GM21423 (cell line): ENCODE measurements around the gene HS3ST5.
"Not testable (repeated sequence)": the region's sequence is repeated elsewhere in the genome, so short reads cannot be mapped to it uniquely, and the experiment has no call there.

Experiments used
- ATAC-seq: cut with Tn5 transposase; IDR thresholded peaks from one replicate; pipeline ENCODE4 v1.9.1; 2021; ENCODE audit warnings: mild to moderate bottlenecking, moderate library complexity; ENCODE audit not compliant: unreplicated experiment

Gene HS3ST5

DNA sequence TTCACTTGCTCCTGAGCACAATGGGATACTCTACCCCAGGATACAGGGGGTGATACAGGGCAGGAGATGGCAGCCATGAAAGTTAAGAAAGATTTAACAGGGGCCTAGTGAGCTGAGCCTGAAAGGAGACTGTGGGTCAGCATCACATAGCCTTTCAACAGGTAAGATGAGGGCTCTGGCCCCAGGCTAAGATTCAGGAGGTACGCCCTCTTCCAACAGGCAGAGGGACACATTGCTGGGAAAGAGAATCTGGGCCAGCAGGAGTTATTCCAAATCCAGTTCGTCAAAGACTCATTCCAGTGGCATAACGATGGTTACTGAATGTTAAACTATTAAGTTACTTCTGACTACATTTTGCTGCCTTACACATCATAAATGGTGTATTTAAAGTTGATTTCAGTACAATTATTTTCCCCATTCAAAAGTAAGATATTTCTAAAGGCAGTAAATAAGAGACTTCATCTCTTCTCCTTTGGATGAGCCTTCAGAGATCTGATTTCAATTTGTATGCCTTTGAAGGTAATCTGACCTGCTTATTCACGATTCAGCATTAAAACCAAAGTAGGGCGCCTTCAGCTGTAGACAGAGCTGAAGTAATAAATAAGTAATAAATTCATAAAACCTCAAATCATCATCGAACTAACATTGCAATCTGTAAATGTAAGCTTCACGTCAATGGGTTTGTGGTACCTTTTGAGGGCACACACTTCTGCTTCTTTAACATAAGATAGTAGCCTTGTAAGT lies 62.4 kb downstream of the HS3ST5 start:
- ATAC-seq = no peak

DNA sequence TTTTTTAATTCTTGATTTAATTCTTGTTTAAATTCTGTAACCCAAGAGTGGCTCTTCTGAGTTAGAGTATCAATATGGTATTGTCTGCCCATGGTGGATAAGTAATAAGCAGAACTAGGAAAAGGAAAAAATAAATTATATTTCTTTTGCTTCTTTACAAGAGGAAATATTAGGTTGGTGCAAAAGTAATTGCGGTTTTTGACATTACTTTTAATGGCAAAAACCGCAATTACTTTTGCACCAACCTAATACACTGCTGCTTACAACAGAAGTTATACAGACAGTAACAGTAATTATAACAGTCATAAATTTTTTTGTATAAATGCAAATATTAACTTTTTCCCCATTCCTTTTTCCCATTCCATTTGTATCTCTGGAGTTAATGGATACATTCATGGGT lies 65.6 kb downstream of the HS3ST5 start:
- ATAC-seq = no peak

DNA sequence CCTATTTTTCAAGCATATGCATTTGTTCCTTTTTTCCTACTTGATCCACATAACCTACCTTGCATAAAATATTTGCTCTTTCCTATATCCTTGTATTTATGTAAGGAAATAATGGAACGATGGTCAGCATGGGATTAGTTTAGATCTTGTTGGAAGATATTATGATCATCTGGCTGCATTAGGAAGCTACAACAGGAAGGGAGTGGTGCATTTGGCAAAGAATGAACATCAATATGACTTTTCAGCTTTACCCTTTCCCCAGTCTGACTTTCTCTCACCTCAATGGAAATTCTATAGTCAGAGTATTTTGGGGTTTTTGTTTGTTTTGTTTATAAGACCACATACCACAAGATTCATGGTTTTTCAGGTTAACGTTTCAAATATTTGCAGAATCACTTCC lies 66.0 kb downstream of the HS3ST5 start:
- ATAC-seq = no peak

DNA sequence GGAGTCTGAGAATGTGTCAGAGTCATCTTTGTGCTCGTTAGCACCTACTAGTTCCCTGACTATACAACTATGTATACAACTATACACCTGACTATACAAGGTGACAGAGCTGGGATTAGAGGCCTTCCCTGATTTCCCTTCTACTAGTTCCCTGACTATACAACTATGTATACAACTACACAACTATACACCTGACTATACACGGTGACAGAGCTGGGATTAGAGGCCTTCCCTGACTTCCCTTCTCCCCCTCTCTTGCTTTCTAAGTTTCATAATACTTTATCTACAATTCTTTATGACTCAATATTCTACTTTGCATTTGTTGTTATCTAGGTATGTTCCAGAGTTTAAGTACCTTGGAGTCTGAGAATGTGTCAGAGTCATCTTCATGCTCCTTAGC lies 68.0 kb downstream of the HS3ST5 start:
- no peak for ATAC-seq

DNA sequence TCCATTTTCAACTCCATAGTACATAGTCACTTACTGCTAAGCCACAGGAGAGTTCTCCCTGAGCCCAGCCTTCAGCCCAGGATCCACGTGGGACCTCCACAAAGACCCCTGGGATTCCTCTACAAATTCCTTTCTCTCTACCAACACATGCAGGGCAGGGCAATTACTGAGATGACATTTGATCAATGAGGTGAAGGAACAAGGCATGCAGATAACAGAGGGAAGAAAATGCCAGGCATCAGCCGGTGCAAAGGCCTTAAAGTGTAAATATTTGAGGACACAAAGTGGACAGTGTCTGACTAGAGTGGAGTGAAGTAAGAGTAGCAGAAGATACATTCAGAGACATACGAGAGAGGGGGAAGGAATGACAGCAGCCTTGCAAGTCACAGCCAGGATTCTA lies 70.2 kb downstream of the HS3ST5 start:
- no peak for ATAC-seq

DNA sequence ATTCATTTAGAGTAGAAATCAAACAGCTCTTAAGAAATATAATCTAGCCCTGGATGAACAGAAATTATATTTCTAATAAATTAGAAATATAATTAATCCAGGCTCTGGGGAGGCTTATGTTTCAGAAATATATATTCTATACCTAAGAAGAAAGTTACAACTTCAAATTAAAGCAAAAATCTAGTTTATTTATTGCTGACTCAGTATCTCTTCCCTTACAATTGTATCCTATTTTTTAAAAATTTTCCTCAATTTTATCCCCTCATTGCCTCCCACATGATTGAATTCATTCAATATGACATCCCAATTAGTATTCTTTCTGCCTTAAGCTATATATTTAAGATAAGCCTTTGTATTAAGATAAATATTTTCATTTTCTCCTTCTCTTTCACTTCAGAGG lies 71.4 kb downstream of the HS3ST5 start:
- no peak for ATAC-seq

DNA sequence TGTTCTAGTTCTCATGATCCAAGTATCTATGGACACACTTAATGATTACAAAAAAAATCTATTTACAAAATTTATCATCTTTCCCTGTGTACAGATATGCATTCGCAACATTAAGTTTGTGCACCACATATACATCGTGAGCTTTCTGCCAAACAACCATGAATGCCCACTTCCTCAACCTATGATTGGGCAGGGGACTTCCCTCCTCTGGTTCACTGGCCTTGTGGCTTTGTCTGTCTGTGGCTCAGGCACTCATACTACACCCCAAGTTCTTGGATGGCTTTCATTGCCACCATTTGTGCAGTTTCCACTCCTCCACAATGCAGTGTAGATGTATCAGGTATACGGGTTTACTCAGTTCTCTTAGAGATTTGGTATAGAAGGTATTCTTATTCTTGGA lies 74.9 kb downstream of the HS3ST5 start:
- no peak for ATAC-seq

DNA sequence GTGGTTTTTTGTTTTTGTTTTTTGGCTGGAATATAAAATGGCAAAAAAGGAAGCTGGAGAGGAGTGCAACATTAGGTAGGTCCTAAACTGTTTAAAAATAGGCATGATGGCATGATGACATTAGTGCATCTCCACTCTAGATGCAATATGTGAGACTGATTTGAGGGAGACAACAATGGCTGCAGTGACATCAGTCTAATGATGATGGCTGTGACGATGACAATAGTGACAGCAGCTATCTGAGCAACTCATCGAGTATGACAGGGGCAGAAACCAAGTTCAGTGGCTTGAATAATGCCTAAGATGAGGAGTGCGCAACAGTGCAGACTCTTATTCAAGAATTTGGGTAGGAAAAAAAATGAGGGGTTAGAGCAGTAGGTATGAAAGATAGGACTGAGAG lies 82.0 kb downstream of the HS3ST5 start:
- no peak for ATAC-seq

DNA sequence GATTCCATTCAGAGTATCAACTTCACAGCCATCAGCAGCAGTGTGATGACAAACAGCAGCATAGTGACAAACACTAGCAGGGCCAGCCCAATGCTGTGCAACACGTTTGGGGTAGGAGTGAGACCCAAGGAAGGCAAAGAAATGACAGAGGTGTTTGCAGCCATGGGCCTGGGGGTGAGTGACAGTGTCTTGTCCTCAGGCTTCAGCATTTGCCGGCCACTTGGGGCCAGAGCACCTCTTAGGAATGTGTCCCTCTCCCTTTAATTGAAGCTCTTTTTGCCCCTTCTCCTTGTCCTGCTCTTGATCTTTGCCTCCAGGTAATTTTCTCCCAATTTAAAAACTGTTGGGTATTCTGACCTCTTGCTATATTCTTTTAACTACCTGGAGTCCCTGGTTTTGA lies 84.4 kb downstream of the HS3ST5 start:
- no peak for ATAC-seq

DNA sequence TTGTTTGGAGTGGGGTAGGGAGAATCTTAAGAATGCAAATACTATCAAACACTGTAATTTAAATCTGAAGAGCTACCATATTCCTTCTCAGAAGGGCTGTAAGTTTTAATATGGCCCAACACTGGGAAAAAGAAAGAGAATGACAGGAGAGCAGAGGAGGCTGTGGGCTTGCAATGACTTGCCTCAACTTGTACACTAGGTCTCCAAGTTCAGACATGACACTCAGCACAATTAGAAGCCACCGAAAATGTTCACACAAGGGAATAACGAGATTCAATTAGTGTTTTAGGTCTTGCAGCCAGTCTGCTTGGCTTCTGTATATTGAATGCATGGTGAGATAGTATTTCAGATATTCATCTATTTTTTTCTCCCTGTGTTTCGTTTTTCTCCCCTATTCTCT lies 89.4 kb downstream of the HS3ST5 start:
- no peak for ATAC-seq

DNA sequence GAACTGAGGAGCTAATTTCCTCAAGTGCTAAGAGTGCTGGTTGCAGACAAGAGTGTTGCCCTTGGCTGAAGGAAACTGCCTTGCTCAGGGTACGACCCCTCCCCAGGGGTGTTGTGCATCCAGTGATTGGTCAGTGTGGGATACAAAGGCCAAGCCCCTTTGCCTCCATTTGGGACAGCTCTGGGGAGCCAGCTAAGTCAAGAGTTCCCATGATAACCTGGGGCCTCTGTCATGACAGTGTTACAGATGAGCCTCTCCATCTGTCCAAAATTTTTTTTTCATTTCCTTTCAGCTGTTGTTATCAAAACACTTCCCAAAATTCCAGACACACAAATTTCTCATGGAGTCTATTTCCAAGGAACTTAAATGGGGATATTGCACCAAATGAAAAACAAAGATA lies 93.3 kb downstream of the HS3ST5 start:
- ATAC-seq = no peak

DNA sequence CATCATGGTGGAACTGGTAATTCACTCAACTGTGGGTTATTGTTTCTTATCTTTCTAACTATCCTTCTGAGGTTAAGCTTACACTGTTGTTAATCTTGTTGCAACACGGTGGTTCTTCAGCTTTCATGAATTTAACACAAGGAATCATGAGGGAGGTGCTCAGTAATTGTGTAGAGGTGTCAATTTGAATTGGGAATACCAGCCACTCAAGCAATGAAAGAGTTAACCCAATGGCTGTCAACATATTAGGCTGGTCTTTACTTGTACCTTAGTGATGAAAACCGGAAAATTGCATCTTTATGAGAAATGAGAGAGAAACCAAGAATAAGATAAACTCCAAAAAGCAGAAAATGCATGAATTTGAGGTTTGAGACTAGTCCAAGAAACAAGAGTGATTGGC lies 95.7 kb downstream of the HS3ST5 start:
- ATAC-seq = no peak

DNA sequence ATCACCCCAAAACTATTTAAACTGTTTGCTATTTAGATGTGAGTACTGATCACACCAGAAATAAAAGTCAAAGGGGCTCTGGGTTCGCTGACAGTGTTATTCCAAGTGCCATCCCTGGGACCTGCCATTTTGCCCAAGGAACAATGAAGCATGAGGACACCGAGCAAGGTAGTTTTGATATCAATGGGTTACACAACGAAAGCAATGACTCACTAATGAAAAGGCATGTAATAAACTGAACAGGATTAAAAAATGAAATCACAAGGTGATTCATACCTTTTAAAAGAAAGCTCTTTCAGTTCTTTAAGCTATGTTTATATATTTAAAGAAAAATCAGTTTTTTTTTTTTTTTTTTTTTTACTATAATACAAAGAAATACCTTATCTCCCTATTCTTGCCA lies 102.0 kb downstream of the HS3ST5 start:
- ATAC-seq = no peak

DNA sequence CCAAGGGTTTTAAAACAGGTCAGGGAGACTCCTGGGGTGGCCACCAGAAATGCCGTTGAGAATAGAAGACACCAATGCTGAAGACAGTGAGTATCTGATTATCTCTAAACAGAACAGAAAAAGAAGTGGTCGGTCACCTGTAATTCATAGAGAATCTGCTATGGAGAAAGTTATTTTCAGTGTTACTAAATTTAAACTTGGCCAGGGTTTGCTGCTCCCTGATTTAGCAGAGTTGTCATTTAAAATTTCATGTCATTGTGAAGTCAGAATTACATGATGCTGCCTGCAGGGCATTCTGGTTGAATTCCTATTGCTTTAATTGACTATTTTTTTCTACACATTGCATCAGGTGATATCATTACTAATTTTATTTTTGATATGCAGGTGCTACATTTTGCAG lies 114.1 kb downstream of the HS3ST5 start:
- no peak for ATAC-seq

DNA sequence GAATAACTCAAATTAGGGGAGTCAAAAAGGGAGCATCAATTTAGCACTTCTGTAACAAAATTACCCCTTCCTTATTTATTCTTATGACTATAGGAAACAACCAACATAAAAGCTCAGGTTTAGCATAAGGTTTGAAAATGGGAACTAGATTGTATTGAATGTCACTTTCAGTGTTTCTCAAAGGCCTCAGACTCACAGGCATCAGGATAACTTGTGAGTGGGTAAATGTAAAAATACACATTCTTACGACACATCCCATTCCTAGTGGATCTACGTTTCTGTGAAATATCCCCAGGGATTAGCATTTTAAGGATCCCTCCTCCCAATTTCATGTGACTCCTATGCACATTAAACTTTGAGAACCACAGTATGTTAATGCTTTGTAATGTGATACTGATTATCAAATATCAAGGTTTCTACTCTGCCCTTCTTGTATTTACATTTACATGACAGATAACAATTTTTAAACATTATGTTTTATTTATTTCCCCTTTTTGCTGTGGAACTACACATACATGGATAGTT lies 114.8 kb downstream of the HS3ST5 start:
- no peak for ATAC-seq

DNA sequence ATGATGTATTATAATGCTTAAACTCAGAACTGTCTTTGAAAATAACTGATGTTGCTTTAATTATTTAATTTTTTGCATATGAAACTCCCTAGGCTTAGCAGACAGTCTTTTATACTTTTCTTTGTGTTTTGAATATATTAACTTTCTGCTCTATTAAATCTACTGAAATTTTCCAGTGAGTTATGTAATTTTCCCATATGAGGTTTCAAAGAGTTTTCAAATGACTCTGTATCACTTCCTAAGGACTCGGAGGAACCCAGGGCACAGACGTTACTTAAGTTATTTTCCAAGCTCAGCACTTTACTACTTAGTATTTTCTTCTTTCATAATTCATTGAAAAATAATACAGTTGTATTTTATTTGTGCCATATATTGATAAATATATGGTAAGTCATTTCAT lies 122.6 kb downstream of the HS3ST5 start:
- no peak for ATAC-seq

DNA sequence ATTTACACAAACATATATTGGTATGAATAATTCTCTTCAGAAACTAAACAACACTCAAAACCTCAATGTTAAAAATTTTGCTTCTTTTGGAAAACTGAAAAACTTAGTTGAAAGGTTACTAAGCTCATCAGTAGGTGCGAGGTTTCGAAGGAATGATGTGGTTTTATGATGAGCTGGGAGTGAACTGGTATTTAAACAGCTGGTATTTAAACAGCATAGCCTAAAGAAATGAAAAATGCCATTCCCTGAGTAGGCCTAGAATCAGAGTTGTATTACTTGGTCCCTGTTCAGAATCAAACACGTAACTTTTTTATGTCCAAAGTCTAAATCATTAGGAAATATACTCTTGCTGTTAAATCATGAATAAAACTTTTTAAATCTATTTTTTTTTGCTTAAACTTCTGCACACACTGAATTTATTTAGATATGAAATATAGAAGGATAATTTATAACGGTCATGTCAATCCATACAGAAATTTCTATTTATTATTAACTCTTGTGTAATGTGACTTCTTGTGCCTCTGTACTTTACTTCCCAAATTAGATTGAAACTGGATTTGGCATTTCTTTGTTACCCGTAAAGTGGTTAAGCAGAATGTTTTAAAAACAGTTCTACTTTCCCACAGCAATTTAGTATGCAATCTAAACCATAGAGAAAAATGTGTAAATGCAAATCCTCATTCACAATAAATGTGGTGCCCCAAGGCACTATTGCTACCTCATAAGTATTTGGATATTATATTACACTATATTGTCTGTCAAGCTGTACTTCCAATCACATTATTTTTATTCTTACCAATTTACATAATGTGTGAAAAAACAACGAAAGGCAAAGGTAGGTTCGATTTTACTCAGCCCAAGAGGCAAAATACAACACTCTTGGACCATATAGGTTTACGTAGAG lies 124.1 kb downstream of the HS3ST5 start:
- ATAC-seq = no peak

DNA sequence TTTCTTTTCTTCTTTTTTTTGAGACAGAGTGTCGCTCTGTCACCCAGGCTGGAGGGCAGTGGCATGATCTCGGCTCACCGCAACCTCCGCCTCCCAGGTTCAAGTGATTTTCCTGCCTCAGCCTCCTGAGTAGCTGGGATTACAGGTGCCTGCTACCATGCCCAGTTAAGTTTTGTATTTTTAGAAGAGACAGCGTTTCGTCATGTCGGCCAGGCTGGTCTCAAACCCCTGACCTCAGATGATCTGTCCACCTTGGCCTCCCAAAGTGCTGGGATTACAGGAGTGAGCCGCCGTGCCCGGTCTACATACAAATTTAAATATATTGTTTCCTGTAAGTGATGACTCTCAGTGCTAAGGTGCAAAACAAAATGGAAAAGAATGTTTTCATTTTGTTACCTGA lies 124.8 kb downstream of the HS3ST5 start:
- not testable (repeated sequence) for ATAC-seq

DNA sequence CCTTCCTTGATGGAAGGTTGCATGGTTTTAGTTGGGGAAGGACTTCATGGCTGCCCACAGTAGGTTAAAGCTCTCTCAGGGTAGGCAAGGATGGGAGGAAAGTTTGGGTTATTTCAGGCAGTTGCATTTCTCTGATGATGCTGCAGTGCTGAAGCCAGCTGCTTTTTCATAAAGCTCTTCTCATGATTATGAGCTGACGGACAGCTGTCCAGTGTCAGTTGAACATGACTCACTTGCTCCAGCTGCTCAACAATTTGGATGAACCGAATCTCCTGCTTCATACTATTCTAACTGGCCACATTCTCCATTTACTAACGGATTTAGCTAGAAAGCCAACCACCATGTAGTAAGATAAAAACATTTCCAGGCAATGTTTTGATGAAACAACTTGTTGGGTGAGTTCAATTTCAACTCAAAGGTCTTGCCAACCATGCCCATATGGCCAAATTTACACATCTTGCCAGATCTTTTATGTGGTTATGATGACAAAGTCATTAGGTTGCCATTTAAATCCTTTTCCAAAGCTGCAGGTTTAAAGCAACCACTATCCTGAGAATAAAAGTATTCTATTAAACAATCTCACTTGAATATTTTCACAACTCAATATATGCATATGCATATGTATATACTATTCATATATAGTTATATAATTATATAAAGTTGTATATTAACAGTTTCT lies 125.9 kb downstream of the HS3ST5 start:
- no peak for ATAC-seq

DNA sequence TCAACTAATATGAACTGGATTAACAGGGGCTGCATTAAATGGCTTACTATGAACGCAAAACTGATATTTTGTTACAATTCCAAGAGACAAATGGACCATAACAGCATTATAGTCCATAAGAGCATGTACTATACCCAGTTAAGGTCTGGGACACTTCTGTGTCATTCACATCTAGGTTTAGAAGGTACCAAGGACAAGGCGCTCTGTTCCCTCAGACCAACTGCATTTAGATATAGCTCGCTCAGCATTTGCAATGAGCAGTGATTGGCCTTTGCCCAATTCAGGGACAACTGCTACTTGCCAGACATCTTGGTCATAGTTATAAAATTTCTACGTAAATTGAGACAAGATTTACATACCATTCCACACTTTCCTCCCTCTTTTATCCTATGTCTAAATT lies 132.4 kb downstream of the HS3ST5 start:
- no peak for ATAC-seq

DNA sequence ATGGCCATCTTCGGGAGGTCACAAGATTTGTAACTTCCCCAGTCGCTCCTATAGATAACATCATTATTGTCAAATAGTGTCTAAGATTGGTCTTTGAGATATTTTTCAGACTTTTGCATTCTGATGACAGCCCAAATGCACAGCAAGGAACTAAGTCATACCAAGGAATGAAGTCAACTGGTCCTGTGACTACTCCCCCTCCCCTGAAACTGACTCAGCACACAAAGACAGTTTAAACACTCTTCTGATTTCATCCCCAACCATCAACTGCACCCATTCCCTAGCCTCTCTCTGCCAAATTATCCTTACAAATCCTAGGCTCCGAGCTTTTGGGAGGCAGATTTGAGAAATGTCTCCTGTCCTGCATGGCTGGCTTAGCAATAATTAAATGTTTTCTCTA lies 139.4 kb downstream of the HS3ST5 start:
- ATAC-seq = no peak

DNA sequence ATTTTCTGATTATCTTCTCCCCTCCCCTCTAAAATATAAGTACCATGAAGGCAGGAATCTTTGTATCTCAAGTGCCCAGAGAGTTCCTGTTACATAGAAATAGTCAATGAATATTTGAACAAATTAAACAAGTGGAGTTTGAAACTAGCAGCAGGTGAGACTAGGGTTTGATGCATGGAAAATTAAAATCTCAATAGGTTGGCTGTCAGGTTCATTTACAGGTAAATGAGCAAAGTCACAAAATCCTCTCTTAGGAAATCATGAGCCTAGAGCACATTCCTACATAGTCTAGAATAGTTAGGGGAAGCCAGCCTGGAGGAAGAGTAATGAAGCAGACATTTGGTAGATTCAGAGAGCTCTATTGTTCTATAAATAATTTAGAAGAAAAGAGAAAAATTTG lies 140.4 kb downstream of the HS3ST5 start:
- ATAC-seq = no peak
